Nephron progenitor cell (in vitro differentiated cells): Measurements from ENCODE around the gene SNRPD3.
"Not testable (repeated sequence)": the region's sequence is repeated elsewhere in the genome, so short reads cannot be mapped to it uniquely, and the experiment has no call there.

Source experiments
- DNase-seq: peaks from one replicate; pipeline ENCODE4 v3.0.0; 2021
- H3K27ac Mint-ChIP-seq: 2 replicates; pipeline ENCODE4 v1.8.0; 2021; ENCODE audit warnings: mild to moderate bottlenecking, moderate library complexity, mixed read lengths
- H3K27me3 Mint-ChIP-seq: 2 replicates; pipeline ENCODE4 v1.8.0; 2021; ENCODE audit warnings: mild to moderate bottlenecking, low read depth, mixed read lengths; ENCODE audit not compliant: poor library complexity
- H3K36me3 Mint-ChIP-seq: 2 replicates; pipeline ENCODE4 v1.8.0; 2021; ENCODE audit warnings: low read depth, mixed read lengths
- H3K4me1 Mint-ChIP-seq: 2 replicates; pipeline ENCODE4 v1.8.0; 2021; ENCODE audit warnings: mixed read lengths
- H3K4me3 Mint-ChIP-seq: 2 replicates; pipeline ENCODE4 v1.8.0; 2021; ENCODE audit warnings: mild to moderate bottlenecking, moderate library complexity, mixed read lengths
- H3K9me3 Mint-ChIP-seq: 2 replicates; pipeline ENCODE4 v1.8.0; 2021; ENCODE audit warnings: mild to moderate bottlenecking, moderate library complexity, mixed read lengths
- CTCF ChIP-seq: fragments of 200-600 bp; sonication (generic); IDR thresholded peaks from 2 replicates; pipeline ENCODE4 v1.5.0; 2021; ENCODE audit warnings: antibody characterized with exemption

SNRPD3 gene

GRCh38 chr22:24593836-24594568 lies 38.2 kb downstream of the SNRPD3 start:
- Mint-ChIP-seq H3K4me1 (peaks cover 30% of the 10 kb centered on the region), H3K9me3 (no peaks in the 10 kb centered on the region), H3K27me3 (peaks cover 3% of the 10 kb centered on the region), H3K27ac (peak overlapping the region; percentile 72), H3K36me3 (no peaks in the 10 kb centered on the region), H3K4me3 (peak overlapping the region; percentile 80)
- DNase-seq, result no peak
- TF ChIP-seq CTCF, result no peak

- Mint-ChIP-seq H3K27me3 (peaks cover 7% of the 10 kb centered on the region), H3K27ac (no peak overlapping the region), H3K4me1 (peaks cover 30% of the 10 kb centered on the region), H3K9me3 (no peaks in the 10 kb centered on the region), H3K4me3 (no peak overlapping the region), H3K36me3 (no peaks in the 10 kb centered on the region)
- TF ChIP-seq CTCF, result no peak
- DNase-seq, result no peak
Measured at GRCh38 chr22:24594569-24595120, 38.8 kb downstream of the SNRPD3 start.

GRCh38 chr22:24595228-24595627 lies 39.4 kb downstream of the SNRPD3 start:
- no peak overlapping the region for H3K27ac Mint-ChIP-seq
- DNase-seq, result no peak
- H3K9me3 Mint-ChIP-seq, result no peaks in the 10 kb centered on the region
- peaks cover 30% of the 10 kb centered on the region for H3K4me1 Mint-ChIP-seq
- H3K4me3 Mint-ChIP-seq, result no peak overlapping the region
- H3K27me3 Mint-ChIP-seq, result peaks cover 7% of the 10 kb centered on the region
- no peak for TF ChIP-seq CTCF
- no peaks in the 10 kb centered on the region for H3K36me3 Mint-ChIP-seq

- no peaks in the 10 kb centered on the region for H3K9me3 Mint-ChIP-seq
- H3K4me3 Mint-ChIP-seq, result no peak overlapping the region
- no peak overlapping the region for H3K27ac Mint-ChIP-seq
- peaks cover 7% of the 10 kb centered on the region for H3K27me3 Mint-ChIP-seq
- H3K4me1 Mint-ChIP-seq, result peaks cover 30% of the 10 kb centered on the region
- no peak for DNase-seq
- no peak for TF ChIP-seq CTCF
- no peaks in the 10 kb centered on the region for H3K36me3 Mint-ChIP-seq
Measured at GRCh38 chr22:24595863-24596262, 40.1 kb downstream of the SNRPD3 start.

GRCh38 chr22:24597076-24597475 lies 41.3 kb downstream of the SNRPD3 start:
- not testable (repeated sequence) for H3K9me3 Mint-ChIP-seq, H3K27me3 Mint-ChIP-seq, H3K4me3 Mint-ChIP-seq, H3K36me3 Mint-ChIP-seq, DNase-seq
- Mint-ChIP-seq H3K27ac (peak overlapping the region; percentile 32), H3K4me1 (peaks cover 29% of the 10 kb centered on the region)

- H3K4me1 Mint-ChIP-seq, result peaks cover 28% of the 10 kb centered on the region
- no peak overlapping the region for H3K27ac Mint-ChIP-seq
- H3K9me3 Mint-ChIP-seq, result no peaks in the 10 kb centered on the region
- DNase-seq, result no peak
- H3K27me3 Mint-ChIP-seq, result peaks cover 4% of the 10 kb centered on the region
- no peak for TF ChIP-seq CTCF
- H3K4me3 Mint-ChIP-seq, result no peak overlapping the region
- H3K36me3 Mint-ChIP-seq, result no peaks in the 10 kb centered on the region
Measured at GRCh38 chr22:24599514-24599913, 43.7 kb downstream of the SNRPD3 start.

- not testable (repeated sequence) for H3K27me3 Mint-ChIP-seq, H3K36me3 Mint-ChIP-seq, H3K9me3 Mint-ChIP-seq, H3K27ac Mint-ChIP-seq, H3K4me3 Mint-ChIP-seq, DNase-seq
- H3K4me1 Mint-ChIP-seq, result peaks cover 22% of the 10 kb centered on the region
Measured at GRCh38 chr22:24599958-24600715, 44.3 kb downstream of the SNRPD3 start.
